LNCaP clone FGC (cell line): Measurements from ENCODE around the gene ZNF17.

ENCODE experiments used
- DNase-seq: peaks from one replicate; pipeline ENCODE4 v3.0.0-alpha.2; 2011; ENCODE audit warnings: low read depth
- H3K4me3 ChIP-seq: 2 replicates; pipeline ENCODE4 v1.5.1; 2011; ENCODE audit warnings: mild to moderate bottlenecking, low read depth, low read length, control low read depth
- TF ChIP-seq, protein P1 (sequence below): IDR thresholded peaks from 2 replicates; pipeline ENCODE4 v1.5.1; 2012; ENCODE audit warnings: mild to moderate bottlenecking; ENCODE audit not compliant: control insufficient read depth, insufficient read depth; ENCODE audit errors: extremely low read depth

Gene ZNF17

GRCh38 chr19:57395710-57396109, 15.3 kb upstream of the ZNF17 start:
- TF ChIP-seq, protein P1, sequence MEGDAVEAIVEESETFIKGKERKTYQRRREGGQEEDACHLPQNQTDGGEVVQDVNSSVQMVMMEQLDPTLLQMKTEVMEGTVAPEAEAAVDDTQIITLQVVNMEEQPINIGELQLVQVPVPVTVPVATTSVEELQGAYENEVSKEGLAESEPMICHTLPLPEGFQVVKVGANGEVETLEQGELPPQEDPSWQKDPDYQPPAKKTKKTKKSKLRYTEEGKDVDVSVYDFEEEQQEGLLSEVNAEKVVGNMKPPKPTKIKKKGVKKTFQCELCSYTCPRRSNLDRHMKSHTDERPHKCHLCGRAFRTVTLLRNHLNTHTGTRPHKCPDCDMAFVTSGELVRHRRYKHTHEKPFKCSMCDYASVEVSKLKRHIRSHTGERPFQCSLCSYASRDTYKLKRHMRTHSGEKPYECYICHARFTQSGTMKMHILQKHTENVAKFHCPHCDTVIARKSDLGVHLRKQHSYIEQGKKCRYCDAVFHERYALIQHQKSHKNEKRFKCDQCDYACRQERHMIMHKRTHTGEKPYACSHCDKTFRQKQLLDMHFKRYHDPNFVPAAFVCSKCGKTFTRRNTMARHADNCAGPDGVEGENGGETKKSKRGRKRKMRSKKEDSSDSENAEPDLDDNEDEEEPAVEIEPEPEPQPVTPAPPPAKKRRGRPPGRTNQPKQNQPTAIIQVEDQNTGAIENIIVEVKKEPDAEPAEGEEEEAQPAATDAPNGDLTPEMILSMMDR, result no peak
- no peak overlapping the region for H3K4me3 ChIP-seq
- DNase-seq, result no peak

GRCh38 chr19:57398868-57399267, 12.1 kb upstream of the ZNF17 start:
- H3K4me3 ChIP-seq, result no peak overlapping the region
- DNase-seq, result no peak
- TF ChIP-seq, protein P1, result no peak

GRCh38 chr19:57403737-57404563, 7.0 kb upstream of the ZNF17 start:
- no peak overlapping the region for H3K4me3 ChIP-seq
- DNase-seq, result no peak
- TF ChIP-seq, protein P1, result no peak

DNA sequence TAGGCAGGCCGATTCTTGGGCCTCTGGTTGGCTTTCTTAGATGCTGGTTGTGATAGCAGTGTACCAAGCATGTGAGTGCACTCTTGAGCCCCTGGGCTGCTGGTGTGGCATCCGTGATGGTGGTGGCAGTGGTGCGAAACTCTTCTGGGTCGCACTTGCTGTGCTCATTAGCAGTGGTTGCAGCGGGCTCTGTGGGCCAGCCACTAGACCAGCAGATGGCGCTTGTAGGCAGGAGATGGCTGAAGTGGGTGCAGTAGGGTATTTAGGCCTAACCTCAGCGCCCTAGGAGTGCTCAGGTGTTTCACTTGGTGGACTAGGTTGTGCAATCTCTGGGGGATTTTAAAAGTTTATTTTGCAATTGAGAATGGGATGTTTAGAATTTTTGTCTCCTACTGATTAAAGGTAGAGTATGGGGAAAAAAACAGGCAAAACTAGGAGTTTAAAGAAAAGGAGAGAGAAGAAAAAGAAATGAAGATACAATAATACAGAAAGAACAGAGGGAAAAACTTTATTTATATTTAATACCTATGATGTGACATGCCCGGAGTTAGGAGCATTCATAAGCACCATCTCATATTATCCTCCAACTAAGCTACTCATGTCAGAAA, 4.3 kb upstream of the ZNF17 start:
- DNase-seq, result no peak
- TF ChIP-seq, protein P1, result peak; percentile 91
- H3K4me3 ChIP-seq, result no peak overlapping the region

GRCh38 chr19:57419439-57419838, 8.5 kb downstream of the ZNF17 start:
- no peak overlapping the region for H3K4me3 ChIP-seq
- DNase-seq, result no peak
- TF ChIP-seq, protein P1, result no peak

DNA sequence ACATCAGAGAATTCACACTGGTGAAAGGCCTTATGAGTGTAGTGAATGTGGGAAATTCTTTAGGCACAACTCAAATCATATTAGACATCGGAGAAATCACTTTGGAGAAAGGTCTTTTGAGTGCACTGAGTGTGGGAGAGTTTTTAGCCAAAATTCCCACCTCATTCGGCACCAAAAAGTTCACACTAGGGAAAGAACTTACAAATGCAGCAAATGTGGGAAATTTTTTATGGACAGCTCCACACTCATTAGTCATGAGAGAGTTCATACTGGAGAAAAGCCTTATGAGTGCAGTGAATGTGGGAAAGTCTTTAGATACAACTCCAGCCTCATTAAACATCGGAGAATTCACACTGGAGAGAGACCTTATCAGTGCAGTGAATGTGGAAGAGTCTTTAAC, 10.1 kb downstream of the ZNF17 start:
- DNase-seq, result no peak
- no peak overlapping the region for H3K4me3 ChIP-seq
- TF ChIP-seq, protein P1, result no peak
